Liver (tissue), 3 donors: ENCODE results near the gene HNRNPUL2.

ENCODE experiments used
- ATF3 ChIP-seq: IDR thresholded peaks from 2 replicates; pipeline ENCODE4 v1.6.1; 2016; ENCODE audit warnings: antibody characterized with exemption
- FOXA1 ChIP-seq: IDR thresholded peaks from 2 replicates; pipeline ENCODE4 v1.6.1; 2016; ENCODE audit warnings: antibody characterized with exemption
- FOXA2 ChIP-seq: IDR thresholded peaks from 2 replicates; pipeline ENCODE4 v1.6.1; 2016; ENCODE audit warnings: antibody characterized with exemption
- GABPA ChIP-seq, 2 donors: IDR thresholded peaks in 1 of 2; conservative IDR thresholded peaks in 1 of 2; 2 replicates each; pipeline ENCODE4 v1.6.1; 2016; ENCODE audit warnings: antibody characterized with exemption in 2 of 2, mild to moderate bottlenecking in 1 of 2, moderate library complexity in 1 of 2
- HNF4G ChIP-seq: IDR thresholded peaks from 2 replicates; pipeline ENCODE4 v1.6.1; 2016; ENCODE audit warnings: antibody characterized with exemption
- MAX ChIP-seq: IDR thresholded peaks from 2 replicates; pipeline ENCODE4 v1.6.1; 2016; ENCODE audit warnings: antibody characterized with exemption
- RAD21 ChIP-seq, 2 donors: IDR thresholded peaks; 2 replicates each; pipeline ENCODE4 v1.6.1; 2016; ENCODE audit warnings: antibody characterized with exemption in 2 of 2, mild to moderate bottlenecking in 2 of 2
- REST ChIP-seq: IDR thresholded peaks from 2 replicates; pipeline ENCODE4 v1.6.1; 2016; ENCODE audit warnings: antibody characterized with exemption, mild to moderate bottlenecking
- RXRA ChIP-seq, 2 donors: IDR thresholded peaks; 2 replicates each; pipeline ENCODE4 v1.6.1; 2017 to 2018; ENCODE audit warnings: antibody characterized with exemption in 2 of 2, mild to moderate bottlenecking in 1 of 2
- SP1 ChIP-seq: IDR thresholded peaks from 2 replicates; pipeline ENCODE4 v1.6.1; 2018; ENCODE audit warnings: antibody characterized with exemption, mild to moderate bottlenecking
- TAF1 ChIP-seq: conservative IDR thresholded peaks from 2 replicates; pipeline ENCODE4 v1.6.1; 2016; ENCODE audit warnings: antibody characterized with exemption, mild to moderate bottlenecking
- YY1 ChIP-seq: IDR thresholded peaks from 2 replicates; pipeline ENCODE4 v1.6.1; 2016; ENCODE audit warnings: antibody characterized with exemption, mild to moderate bottlenecking
- TF ChIP-seq, protein P1 (sequence below): fragments of 150-350 bp; IDR thresholded peaks from 2 replicates; pipeline ENCODE4 v1.5.1; 2017; ENCODE audit warnings: improper control_type of control experiment, low read depth, low read length; ENCODE audit not compliant: missing input control
- TF ChIP-seq, protein P2 (sequence below): IDR thresholded peaks from 2 replicates; pipeline ENCODE4 v1.6.1; 2016; ENCODE audit warnings: antibody characterized with exemption
- donor health status: healthy.
- donor health status: healthy.

- TF ChIP-seq ATF3: no peak
- no peak for TF ChIP-seq MAX
- TF ChIP-seq, protein P1, sequence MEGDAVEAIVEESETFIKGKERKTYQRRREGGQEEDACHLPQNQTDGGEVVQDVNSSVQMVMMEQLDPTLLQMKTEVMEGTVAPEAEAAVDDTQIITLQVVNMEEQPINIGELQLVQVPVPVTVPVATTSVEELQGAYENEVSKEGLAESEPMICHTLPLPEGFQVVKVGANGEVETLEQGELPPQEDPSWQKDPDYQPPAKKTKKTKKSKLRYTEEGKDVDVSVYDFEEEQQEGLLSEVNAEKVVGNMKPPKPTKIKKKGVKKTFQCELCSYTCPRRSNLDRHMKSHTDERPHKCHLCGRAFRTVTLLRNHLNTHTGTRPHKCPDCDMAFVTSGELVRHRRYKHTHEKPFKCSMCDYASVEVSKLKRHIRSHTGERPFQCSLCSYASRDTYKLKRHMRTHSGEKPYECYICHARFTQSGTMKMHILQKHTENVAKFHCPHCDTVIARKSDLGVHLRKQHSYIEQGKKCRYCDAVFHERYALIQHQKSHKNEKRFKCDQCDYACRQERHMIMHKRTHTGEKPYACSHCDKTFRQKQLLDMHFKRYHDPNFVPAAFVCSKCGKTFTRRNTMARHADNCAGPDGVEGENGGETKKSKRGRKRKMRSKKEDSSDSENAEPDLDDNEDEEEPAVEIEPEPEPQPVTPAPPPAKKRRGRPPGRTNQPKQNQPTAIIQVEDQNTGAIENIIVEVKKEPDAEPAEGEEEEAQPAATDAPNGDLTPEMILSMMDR: no peak
- TF ChIP-seq FOXA1: no peak
- TF ChIP-seq SP1: no peak
- TF ChIP-seq REST: no peak
- TF ChIP-seq TAF1: no peak
- no peak for TF ChIP-seq RAD21 (IDR thresholded peaks at IDR 0.05)
- TF ChIP-seq RXRA (IDR thresholded peaks at IDR 0.05): no peak
- no peak for TF ChIP-seq HNF4G
- TF ChIP-seq GABPA (IDR thresholded peaks at IDR 0.05 in 1 of 2, conservative IDR thresholded peaks at IDR 0.05 in 1 of 2): no peak
- no peak for TF ChIP-seq YY1
- TF ChIP-seq, protein P2, sequence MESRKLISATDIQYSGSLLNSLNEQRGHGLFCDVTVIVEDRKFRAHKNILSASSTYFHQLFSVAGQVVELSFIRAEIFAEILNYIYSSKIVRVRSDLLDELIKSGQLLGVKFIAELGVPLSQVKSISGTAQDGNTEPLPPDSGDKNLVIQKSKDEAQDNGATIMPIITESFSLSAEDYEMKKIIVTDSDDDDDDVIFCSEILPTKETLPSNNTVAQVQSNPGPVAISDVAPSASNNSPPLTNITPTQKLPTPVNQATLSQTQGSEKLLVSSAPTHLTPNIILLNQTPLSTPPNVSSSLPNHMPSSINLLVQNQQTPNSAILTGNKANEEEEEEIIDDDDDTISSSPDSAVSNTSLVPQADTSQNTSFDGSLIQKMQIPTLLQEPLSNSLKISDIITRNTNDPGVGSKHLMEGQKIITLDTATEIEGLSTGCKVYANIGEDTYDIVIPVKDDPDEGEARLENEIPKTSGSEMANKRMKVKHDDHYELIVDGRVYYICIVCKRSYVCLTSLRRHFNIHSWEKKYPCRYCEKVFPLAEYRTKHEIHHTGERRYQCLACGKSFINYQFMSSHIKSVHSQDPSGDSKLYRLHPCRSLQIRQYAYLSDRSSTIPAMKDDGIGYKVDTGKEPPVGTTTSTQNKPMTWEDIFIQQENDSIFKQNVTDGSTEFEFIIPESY: no peak
- no peak for TF ChIP-seq FOXA2
Observed at GRCh38 chr11:62676698-62677097, 50.6 kb downstream of the HNRNPUL2 start.
